ENCODE measurements around the gene WNK4.

The WNK4 gene

GRCh38 chr17:42832934-42833766 lies 52.7 kb downstream of the WNK4 start, which contains the start of gene PSME3:
PSME3 (plus strand) TSS chr17:42833397; CDS start chr17:42833632, 235 bp downstream.
- DNase-seq (ENCODE audit: low read depth): peak; percentile 93
- peak; percentile 97 for TF ChIP-seq MAX (IDR thresholded peaks at IDR 0.05; ENCODE audit: low read depth, low read length)
- no peak for TF ChIP-seq CTCF (IDR thresholded peaks at IDR 0.05; ENCODE audit: low read depth, low read length)
- peak; percentile 88 for TF ChIP-seq POLR2A (IDR thresholded peaks at IDR 0.05; ENCODE audit: extremely low read depth, insufficient read length)
- peak; percentile 98 for TF ChIP-seq MYC (IDR thresholded peaks at IDR 0.05; ENCODE audit: low read depth, low read length)
- peak within 1 kb of the TSS; percentile 99 for H3K4me3 ChIP-seq (ENCODE audit: low read depth, low read length)

- TF ChIP-seq CTCF (IDR thresholded peaks at IDR 0.05; ENCODE audit: low read depth, low read length): no peak
- DNase-seq (ENCODE audit: low read depth): no peak
- H3K4me3 ChIP-seq (ENCODE audit: low read depth, low read length): peak overlapping the region; percentile 99
Observed at GRCh38 chr17:42833767-42834422, 53.5 kb downstream of the WNK4 start.

- H3K4me3 ChIP-seq (ENCODE audit: low read depth, low read length): no peak overlapping the region
- TF ChIP-seq POLR2A (IDR thresholded peaks at IDR 0.05; ENCODE audit: extremely low read depth, insufficient read length) (no peak), CTCF (IDR thresholded peaks at IDR 0.05; ENCODE audit: low read depth, low read length) (no peak), MAX (IDR thresholded peaks at IDR 0.05; ENCODE audit: low read depth, low read length) (no peak), MYC (IDR thresholded peaks at IDR 0.05; ENCODE audit: low read depth, low read length) (no peak)
- DNase-seq (ENCODE audit: low read depth): no peak
Observed at GRCh38 chr17:42835732-42836131, 55.3 kb downstream of the WNK4 start.

- no peak for TF ChIP-seq MAX (IDR thresholded peaks at IDR 0.05; ENCODE audit: low read depth, low read length)
- no peak for TF ChIP-seq MYC (IDR thresholded peaks at IDR 0.05; ENCODE audit: low read depth, low read length)
- no peak for TF ChIP-seq POLR2A (IDR thresholded peaks at IDR 0.05; ENCODE audit: extremely low read depth, insufficient read length)
- no peak for TF ChIP-seq CTCF (IDR thresholded peaks at IDR 0.05; ENCODE audit: low read depth, low read length)
- DNase-seq (ENCODE audit: low read depth): no peak
- no peak overlapping the region for H3K4me3 ChIP-seq (ENCODE audit: low read depth, low read length)
Observed at GRCh38 chr17:42841975-42842685, 61.7 kb downstream of the WNK4 start.

- TF ChIP-seq POLR2A (IDR thresholded peaks at IDR 0.05; ENCODE audit: extremely low read depth, insufficient read length): no peak
- no peak for TF ChIP-seq MAX (IDR thresholded peaks at IDR 0.05; ENCODE audit: low read depth, low read length)
- TF ChIP-seq CTCF (IDR thresholded peaks at IDR 0.05; ENCODE audit: low read depth, low read length): peak; percentile 91
- no peak overlapping the region for H3K4me3 ChIP-seq (ENCODE audit: low read depth, low read length)
- DNase-seq (ENCODE audit: low read depth): peak; percentile 59
Observed at GRCh38 chr17:42843358-42843934, 63.0 kb downstream of the WNK4 start.
